Activated CD4-positive, alpha-beta T cell treated with anti-CD3 and anti-CD28 coated beads, Interleukin-10, Interleukin-2, amounts not matched to agents 100 ng/mL and 50 ng/mL, durations not matched to agents 16 hours and 8 hours (primary cell): Measurements from ENCODE around the gene CORO1A.
A peak's percentile ranks its signal among the peaks of the same experiment; 100 is the strongest.
"Not testable (repeated sequence)": the region's sequence is repeated elsewhere in the genome, so short reads cannot be mapped to it uniquely, and the experiment has no call there.

Experiments
- DNase-seq: peaks from one replicate; pipeline ENCODE4 v3.0.0-alpha.2; 2020

The CORO1A gene

DNA sequence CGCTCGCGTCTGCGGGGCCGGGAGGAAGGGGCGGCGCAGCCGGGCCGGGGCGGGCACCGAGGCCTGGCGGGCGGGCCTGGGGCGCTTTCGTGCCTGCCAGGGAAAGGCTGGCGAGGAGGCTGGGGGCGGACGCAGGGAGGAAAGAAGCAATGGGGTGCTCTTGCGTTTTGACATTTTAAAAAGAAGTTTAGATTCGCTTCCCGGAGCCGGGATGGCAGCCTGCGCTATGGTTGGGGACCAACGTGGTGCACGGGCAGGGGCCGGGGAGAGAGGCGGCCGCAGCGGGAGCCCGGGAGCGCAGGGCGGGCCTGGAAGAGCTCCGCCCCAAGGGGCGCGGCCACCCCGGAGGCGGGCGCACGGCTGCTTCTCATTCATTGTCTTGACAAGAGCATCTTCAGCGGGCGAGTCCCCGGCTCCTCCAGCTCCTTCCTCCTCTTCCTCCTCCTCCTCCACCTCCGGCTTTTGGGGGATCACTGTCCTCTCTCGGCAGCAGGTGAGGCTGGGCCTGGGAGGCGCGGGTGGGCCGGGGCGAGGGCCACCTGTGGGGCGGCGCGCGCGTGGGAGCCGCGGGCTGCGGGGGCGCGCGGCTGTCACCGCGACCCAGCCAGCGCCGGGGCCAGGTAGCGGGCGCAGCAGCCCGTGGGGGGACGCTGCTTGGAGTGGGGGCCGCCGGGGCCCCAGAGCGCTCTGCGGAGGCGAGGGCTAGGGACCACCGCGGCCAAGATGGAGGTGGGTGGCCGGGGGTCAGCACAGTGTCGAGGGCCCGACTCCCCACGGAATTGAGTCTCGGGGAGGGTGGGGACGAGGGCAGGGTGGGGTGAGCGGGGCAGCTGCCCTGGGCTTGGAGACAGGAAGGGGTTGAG, at the start of gene CORO1A:
Gene CORO1A, plus strand, starts transcription at position 370 of the 863 bp plus-strand sequence. CDS start 1,608 bp downstream, outside the sequence.
- DNase-seq = peak; percentile 93

DNA sequence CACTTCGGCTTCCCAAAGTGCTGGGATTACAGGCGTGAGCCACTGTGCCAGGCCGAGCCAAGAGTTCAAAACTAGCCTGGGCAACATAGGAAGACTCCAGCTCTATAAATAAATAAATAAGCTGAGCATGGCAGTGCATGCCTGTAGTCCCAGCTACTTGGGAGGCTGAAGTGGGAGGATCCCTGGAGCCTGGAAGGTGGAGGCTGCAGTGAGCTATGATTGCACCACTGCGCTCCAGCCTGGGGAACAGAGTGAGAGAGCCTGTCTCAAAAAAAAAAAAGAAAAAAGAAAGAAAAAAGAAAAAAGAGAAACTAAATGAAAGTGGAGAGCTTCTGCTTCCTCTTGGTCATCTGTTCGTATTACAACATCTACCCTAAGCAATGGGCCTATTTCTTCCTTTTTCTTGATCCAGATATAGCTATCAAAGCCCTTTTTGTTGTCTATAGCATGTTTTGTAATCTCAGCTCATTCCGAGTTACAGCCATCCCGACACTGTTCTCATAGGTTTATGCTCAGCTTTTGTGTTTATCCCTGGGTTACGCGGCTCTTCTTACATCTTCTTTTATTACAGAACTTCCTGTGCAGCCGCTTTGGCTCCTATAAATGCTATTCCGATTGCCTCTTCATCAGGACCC, 46.3 kb upstream of the CORO1A start:
- no peak for DNase-seq

DNA sequence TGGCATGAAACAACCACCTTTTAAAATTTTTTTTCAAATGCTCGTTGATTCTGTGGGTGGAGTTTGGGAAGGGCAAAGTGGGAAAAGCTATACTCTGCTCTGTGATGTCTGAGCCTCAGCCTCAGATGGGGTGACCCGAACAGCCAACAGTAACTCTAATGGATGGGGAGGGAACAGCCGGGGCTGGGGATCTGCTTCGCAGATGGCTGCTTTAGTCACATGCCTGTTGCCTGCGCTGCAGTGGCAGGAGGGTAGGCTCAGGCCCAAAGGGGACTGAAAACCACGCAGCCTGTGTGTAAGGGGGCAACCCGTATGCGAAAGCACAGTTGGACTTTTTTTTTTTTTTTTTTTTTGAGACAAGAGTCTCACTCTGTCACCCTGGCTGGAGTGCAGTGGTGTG, 45.5 kb upstream of the CORO1A start:
- no peak for DNase-seq

DNA sequence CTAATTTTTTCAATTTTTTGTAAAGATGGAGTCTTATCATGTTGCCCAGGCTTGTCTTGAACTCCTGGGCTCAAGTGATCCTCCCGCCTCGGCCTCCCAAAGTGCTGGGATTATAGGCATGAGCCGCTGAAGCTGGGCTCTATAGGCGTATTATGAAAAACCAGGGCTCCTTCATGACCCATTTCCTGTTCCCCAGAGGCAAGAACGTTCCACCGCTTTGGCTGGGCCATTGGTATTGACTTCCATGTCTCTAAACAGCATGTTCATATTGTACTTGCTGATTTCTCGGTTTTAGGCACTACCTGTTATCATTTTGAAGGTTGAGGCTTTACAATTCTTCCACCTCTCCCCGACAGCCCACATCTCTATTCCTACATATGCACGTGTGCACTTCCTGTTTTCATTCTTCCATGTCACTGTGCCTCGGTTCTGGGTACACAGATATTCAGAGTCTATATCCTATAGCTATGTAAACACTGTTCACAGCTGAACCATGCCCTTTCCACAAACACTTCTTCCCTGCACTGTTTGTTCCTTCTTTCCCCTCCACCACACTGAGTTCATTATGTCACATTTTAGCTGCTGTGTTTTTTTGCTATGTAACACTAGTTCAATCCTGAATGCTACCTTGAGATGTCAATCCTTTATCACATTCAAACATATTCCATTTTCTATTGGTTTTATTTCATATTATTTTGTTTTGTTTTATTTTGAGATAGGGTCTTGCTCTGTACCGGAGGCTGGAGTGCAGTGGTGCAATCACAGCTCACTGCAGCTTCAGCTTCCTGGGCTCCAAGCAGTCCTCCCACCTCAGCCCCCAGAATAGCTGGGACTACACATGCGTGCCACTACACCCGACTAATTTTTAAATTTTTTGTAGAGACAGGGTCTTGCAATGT, 43.6 kb upstream of the CORO1A start:
- no peak for DNase-seq

DNA sequence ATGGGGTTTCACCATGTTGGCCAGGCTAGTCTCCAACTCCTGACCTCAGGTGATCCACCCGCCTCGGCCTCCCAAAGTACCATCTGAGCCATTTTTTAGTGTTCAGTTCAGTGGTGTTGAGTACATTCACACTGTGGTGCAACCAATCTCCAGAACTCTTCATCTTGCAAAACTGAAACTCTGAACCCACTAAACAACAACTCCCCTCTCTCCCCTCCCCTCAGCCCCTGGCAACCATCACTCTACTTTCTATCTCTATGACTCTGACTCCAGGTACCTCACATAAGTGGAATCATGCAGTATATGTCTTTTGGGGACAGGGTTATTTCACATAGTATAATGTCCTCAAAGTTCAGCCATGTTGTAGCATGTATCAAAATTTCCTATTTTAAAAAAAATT, 41.7 kb upstream of the CORO1A start:
- no peak for DNase-seq

DNA sequence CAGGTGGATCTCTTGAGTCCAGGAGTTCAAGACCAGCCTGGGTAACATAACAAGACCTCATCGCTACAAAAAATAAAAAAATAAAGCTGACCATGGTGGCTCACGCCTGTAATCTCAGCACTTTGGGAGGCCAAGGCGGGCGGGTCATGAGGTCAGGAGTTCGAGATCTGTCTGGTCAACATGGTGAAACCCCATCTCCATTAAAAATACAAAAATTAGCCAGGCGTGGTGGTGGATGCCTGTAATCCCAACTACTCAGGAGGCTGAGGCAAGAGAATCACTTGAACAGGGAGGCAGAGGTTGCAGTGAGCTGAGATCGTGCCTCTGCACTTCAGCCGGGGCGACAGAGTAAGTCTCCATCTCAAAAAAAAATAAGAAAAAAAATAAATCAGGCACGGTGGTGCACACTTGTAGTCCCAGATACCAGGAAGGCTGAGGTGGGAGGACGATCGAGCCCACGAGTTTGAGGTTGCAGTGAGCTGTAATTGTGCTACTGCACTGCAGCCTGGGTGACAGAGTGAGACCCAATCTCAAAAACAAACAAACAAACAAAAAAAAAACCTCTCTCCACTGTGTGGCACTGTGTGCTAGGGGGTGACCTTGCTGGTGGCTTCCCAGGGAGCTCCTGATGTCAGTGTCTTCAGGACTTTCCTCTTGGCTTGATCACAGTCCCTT, 40.6 kb upstream of the CORO1A start:
- peak; percentile 38 for DNase-seq

DNA sequence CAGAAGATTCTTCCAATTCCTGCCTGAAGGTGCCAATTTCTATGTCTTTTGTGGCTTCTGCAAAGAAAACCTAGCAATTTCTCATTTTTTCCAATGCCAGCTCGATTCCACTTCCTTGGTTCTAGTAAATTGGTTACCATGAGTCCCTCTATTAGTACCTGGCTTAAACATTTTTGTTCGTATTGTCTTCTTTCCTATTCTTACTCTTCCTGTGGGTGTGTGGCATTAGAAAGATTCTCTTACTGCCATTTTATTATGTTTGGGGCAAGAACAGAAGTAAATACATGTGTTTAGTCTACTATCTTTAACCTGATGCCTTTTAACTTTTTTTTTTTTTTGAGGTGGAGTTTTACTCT, 40.1 kb upstream of the CORO1A start:
- no peak for DNase-seq

DNA sequence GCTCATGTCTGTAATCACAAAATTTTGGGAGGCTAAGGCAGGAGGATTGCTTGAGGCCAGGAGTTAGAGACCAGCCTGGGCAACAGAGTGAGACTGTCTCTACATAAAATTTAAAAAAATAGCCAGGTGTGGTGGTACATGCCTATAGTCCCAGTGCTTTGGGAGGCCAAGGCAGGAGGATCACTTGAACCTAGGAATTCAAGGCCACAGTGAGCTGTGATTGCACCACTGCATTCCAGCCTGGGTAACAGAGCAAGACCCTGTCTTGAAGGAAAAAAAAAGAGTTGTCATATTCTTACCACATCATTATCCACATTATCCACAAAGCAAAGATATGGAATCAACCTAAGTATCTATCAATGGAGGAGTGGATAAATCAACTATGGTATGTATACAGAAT, 39.4 kb upstream of the CORO1A start:
- no peak for DNase-seq

DNA sequence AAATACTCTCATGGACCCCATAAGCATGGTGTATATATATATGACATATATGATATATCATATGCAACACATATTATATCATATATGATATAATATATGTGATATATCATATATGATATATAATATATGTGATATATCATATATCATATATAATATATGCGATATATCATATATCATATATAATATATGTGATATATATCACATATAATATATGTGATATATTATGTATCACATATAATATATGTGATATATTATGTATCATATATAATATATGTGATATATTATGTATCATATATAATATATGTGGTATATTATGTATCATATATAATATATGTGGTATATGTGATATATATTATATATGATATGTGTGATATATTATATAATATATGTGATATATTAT, 38.5 kb upstream of the CORO1A start:
- no peak for DNase-seq

DNA sequence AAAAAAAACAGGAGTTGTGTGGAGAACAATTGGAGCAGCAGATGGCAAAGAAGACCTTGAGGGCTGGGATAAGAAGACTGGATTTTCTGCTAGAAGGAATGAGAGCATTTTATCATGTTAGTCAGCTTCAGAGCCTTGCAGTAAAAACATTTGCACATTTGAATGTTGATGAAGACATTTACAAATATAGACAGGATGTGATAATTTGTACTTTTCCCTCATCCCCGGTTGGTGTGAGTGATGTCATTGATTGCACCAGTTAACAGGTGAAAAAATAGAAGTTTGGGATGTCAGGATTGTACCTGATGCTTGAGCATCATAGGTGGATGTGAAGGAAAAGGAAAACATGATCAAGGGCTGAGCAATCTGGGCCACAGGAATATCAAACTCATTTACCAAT, 37.7 kb upstream of the CORO1A start:
- DNase-seq = no peak

DNA sequence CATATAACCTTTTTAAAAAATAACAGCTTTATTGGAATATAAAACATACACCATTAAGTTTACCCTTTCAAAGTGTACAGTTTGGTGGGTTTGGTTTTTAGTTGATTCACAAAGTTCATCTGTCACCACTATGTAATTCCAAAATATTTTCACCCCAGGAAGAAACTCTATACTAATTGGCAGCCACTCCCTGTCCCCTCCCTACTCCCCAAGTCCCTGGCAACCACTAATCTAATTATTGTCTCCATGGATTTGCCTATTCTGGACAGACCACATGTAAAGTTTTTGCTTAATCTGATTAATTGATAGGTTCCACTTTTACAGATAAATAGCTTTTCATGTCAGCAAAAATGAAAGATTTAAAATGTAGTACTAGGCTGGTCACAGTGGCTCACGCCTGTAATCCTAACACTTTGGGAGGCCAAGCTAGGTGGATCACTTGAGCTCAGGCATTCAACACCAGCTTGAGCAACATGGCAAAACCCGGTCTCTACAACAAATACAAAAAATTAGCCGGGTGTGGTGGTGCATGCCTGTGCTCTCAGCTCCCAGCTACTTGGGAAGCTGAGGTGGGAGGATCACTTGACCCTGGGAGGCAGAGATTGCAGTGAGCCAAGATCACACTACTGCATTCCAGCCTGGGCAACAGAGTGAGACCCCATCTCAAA, 35.4 kb upstream of the CORO1A start:
- DNase-seq = no peak

DNA sequence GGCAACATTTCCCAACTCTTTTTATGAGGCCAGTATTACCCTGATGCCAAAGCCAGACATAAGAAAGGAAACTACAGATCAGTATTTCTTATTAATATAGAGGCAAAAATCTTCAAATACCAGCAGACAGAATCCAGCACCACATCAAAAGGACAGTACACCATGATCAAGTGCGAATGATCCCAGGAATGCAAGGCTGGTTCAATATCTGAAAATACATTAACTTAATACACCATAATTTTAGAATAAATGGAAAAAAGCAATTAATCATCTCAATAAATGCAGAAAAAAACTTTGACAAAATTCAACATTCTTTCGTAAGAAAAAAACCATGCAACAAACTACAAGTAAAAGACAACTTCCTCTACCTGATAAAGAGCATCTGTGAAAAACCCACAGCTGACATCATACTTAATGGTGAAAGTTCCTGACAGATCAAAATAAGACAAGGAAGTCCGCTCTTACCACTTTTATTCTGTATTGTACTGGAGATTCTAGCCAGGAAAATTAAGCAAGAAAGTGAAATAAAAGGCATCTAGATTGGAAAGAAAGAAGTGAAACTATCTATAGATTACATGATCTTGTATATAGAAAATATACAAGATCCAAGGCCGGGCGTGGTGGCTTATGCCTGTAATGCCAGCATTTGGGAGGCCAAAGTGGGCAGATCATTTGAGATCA, 34.0 kb upstream of the CORO1A start:
- DNase-seq = no peak

DNA sequence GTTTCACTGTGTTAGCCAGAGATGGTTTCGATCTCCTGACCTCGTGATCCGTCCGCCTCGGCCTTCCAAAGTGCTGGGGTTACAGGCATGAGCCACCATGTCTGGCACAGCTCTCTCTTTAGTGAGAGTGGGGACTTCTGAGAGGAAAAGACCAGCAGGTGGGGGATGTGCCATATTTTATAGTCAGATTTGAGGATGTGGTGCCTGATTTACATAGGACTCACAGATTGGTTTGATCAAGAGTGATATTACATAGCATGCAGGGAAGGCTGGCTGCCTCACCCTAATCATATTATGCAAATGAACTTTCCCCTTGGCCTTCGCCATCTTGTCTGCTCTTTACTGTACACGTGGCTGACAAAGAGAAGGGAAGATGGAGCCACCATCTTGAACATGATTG, 32.3 kb upstream of the CORO1A start:
- no peak for DNase-seq

DNA sequence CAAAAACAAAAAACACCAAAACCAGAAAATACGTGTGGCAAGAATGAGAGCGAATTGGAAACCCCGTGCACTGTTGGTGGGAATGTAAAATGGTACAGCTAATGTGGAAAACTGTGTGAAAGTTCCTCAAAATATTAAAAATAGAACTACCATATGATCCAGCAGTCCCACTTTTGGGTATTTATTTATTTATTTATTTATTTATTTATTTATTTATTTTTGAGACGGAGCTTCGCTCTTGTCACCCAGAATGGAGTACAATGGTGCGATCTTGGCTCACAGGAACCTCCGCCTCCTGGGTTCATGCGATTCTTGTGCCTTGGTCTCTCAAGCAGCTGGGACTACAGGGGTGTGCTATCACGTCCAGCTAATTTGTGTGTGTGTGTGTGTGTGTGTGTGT, 30.9 kb upstream of the CORO1A start:
- no peak for DNase-seq

DNA sequence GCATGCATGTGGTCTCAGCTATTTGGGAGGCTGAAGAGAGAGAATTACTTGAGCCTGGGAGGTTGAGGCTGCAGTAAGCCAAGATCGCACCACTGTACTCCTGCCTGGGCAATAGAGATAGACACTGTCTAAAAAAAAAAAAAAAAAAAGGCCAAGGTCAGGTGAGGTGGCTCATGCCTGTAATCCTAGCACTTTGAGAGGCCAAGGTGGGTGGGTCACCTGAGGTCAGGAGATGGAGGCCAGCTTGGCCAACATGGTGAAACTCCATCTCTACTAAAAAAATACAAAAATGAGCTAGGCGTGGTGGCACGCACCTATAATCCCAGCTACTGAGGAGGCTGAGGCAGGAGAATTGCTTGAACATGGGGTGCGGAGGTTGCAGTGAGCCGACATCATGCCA, 28.2 kb upstream of the CORO1A start:
- no peak for DNase-seq

DNA sequence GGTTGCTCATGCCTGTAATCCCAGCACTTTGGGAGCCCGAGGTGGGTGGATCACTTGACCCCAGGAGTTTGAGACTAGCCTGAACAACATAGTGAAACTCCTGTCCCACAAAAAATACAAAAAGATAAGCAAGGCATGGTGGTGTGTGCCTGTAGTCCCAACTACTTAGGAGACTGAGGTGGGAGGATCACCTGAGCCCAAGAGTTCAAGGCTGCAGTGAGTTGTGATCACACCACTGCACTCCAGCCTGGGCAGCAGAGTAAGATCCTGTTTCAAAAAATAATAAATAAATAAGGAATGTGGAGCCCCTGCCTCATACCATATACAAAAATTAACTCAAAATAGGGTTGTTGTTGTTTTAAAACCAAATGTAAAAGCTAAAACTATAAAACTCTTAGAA, 26.2 kb upstream of the CORO1A start:
- no peak for DNase-seq

DNA sequence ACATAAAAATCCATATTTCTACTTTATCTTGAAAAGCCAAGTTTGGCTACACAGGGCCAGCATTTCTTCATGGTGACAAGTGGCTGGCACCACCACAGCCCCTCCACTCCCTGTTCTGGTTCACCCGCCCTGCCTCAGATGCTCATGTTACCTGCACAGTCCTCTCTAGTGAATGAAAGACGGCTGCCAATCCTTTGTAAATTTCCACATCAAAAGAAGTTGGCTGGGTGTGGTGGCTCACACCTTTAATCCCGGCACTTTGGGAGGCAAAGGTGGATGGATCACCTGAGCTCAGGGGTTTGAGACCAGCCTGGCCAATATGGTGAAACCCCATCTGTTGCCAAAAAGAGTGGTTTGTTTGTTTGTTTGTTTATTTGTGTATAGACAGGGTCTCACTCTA, 19.9 kb upstream of the CORO1A start:
- DNase-seq = no peak

DNA sequence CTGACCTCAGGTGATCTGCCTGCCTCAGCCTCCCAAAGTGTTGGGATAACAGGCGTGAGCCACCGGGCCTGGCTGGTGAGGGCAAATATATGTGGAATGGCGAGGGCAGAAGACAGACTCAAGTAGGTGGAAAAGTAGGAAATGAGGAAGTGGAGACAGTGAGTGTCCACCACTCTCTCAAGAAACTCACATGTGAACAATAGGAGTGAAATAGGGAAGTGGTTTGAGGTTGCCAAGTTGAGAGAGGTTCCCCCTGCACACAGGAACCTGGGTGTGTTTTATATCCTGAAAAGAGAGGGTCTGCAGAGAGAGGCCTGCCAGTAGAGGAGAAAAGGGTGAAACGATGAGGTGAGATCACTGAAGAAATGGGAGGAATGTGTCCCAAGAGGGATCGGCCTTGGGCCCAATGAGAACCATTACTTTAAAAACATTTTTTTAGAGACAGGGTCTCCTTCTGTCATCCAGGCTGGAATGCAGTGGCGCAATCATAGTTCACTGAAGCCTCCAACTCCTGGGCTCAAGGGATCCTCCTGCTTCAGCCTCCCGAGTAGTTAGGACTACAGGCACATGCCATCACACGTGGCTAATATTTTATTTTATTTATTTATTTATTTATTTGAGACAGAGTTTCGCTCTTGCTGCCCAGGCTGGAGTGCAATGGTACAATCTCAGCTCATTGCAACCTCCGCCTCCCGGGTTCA, 17.1 kb upstream of the CORO1A start:
- DNase-seq = peak; percentile 14

DNA sequence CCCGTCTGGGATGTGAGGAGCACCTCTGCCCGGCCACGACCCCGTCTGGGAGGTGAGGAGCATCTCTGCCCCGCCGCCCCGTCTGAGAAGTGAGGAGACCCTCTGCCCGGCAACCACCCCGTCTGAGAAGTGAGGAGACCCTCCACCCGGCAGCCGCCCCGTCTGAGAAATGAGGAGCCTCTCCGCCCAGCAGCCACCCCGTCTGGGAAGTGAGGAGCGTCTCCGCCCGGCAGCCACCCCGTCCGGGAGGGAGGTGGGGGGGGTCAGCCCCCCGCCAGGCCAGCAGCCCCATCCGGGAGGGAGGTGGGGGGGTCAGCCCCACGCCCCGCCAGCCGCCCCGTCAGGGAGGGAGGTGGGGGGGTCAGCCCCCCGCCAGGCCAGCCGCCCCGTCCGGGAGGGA, 14.7 kb upstream of the CORO1A start:
- DNase-seq = not testable (repeated sequence)

DNA sequence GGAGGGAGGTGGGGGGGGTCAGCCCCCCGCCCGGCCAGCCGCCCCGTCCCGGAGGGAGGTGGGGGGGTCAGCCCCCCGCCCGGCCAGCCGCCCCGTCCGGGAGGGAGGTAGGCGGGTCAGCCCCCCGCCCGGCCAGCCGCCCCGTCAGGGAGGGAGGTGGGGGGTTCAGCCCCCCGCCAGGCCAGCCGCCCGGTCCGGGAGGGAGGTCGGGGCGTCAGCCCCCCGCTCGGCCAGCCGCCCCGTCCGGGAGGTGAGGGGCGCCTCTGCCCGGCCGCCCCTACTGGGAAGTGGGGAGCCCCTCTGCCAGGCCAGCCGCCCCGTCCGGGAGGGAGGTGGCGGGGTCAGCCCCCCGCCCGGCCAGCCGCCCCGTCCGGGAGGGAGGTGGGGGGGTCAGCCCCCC, 14.0 kb upstream of the CORO1A start:
- DNase-seq = not testable (repeated sequence)

DNA sequence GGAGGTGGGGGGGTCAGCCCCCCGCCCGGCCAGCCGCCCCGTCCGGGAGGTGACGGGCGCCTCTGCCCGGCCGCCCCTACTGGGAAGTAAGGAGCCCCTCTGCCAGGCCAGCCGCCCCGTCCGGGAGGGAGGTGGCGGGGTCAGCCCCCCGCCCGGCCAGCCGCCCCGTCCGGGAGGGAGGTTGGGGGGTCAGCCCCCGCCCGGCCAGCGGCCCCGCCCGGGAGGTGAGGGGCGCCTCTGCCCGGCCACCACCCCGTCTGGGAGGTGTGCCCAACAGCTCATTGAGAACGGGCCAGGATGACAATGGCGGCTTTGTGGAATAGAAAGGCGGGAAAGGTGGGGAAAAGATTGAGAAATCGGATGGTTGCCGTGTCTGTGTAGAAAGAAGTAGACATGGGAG, 13.3 kb upstream of the CORO1A start:
- not testable (repeated sequence) for DNase-seq
